C4-2B (cell line): ENCODE data around the gene JAK1.
A peak's percentile ranks its signal among the peaks of the same experiment; 100 is the strongest.

Experiments used
- H3K27ac ChIP-seq: fragments of 450-650 bp; 2 replicates; pipeline ENCODE4 v1.5.1; 2017
- ZFX ChIP-seq: fragments of 450-650 bp; IDR thresholded peaks from 2 replicates; pipeline ENCODE4 v1.6.1; 2017
- TF ChIP-seq, protein P1 (sequence below): fragments of 450-650 bp; conservative IDR thresholded peaks from 2 replicates; pipeline ENCODE4 v1.5.1; 2017; ENCODE audit warnings: mild to moderate bottlenecking

JAK1 gene

GRCh38 chr1:64966158-64966971, at the start of gene JAK1:
JAK1 (minus strand) TSS chr1:64966549; CDS start chr1:64886264, 80,285 bp downstream.
- H3K27ac ChIP-seq = peak within 1 kb of the TSS; percentile 78
- TF ChIP-seq, protein P1, sequence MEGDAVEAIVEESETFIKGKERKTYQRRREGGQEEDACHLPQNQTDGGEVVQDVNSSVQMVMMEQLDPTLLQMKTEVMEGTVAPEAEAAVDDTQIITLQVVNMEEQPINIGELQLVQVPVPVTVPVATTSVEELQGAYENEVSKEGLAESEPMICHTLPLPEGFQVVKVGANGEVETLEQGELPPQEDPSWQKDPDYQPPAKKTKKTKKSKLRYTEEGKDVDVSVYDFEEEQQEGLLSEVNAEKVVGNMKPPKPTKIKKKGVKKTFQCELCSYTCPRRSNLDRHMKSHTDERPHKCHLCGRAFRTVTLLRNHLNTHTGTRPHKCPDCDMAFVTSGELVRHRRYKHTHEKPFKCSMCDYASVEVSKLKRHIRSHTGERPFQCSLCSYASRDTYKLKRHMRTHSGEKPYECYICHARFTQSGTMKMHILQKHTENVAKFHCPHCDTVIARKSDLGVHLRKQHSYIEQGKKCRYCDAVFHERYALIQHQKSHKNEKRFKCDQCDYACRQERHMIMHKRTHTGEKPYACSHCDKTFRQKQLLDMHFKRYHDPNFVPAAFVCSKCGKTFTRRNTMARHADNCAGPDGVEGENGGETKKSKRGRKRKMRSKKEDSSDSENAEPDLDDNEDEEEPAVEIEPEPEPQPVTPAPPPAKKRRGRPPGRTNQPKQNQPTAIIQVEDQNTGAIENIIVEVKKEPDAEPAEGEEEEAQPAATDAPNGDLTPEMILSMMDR = no peak
- TF ChIP-seq ZFX = peak; percentile 89

- TF ChIP-seq, protein P1 = no peak
- TF ChIP-seq ZFX = no peak
Measured at GRCh38 chr1:65014321-65014720, 48.0 kb upstream of the JAK1 start.

DNA sequence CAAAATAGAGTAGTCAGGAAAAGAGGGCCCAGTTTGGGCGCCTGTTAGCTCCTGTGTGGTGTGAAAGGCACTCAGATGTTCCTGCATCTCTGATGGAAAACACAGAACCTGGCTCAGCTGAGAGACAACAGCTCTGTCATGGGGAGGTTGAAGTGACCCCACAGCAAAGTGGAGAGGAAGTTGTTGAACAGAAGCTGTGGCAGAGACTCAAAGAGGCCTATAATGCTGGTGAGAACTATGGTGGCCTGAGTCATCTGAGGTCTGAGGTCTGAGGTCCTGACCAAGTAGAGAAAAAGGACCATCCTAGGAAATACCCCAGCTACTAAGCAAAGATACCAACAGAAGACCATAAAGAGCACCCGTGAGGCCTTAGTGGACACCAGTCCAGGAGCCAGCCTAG, 45.6 kb upstream of the JAK1 start:
- H3K27ac ChIP-seq = no peak overlapping the region
- TF ChIP-seq ZFX = no peak
- TF ChIP-seq, protein P1 = no peak

More at GRCh38 chr1:65014321-65014720, 48.0 kb upstream of the JAK1 start:
- no peak overlapping the region for H3K27ac ChIP-seq

DNA sequence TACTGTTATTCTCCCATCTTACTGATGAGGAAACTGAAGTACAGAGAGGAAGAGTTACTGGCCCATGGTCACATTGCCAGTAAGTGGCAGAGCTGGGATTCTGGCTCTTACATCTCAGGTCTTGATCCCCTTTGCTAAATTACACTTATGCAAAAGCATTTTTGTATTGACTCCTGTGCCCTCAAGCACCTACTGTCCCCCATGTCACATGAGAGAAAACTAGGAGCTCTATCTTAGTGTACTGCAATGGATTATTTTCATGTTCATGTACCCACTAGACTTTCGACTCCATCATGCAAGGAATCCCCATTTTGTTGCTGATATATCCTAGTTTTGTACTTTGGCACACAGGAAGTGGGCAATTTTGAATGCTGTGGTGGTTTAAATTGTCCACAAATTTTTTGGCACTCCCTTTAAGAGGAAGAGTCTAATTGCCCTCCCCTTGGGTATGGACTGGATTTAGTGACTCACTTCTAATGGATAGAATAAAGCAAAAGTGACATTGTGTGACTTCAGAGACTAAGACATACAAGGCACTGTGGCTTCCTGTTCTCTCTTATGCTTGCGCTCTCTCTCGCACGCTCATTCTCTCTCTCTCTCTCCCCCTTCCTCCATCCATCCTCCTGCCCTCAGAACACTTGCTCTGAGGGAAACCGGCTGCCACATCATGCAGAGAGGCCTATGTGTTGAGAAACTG, 43.5 kb upstream of the JAK1 start:
- TF ChIP-seq ZFX = no peak
- TF ChIP-seq, protein P1 = no peak
- no peak overlapping the region for H3K27ac ChIP-seq

GRCh38 chr1:65009176-65009575, 42.8 kb upstream of the JAK1 start:
- H3K27ac ChIP-seq = no peak overlapping the region

DNA sequence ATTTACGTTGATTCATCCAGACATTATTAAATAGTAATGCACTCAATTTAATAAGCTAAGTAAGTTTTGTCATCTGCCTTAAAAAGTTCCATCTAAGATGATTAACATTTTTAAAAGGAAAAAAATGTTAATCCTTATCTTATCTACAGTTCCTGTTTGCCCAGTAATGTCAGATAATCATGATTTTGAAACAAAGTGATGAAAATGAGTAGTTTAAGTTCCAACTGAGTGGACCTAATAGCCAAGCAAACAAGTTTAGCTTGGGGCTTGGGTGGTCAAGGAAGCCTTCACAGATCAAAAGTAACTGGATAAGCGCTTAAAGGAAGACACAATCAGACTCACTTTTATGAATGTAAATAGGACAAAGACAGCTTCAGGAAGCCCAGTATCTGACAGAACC, 40.5 kb upstream of the JAK1 start:
- H3K27ac ChIP-seq = no peak overlapping the region
- no peak for TF ChIP-seq ZFX
- TF ChIP-seq, protein P1 = no peak

More at GRCh38 chr1:65009176-65009575, 42.8 kb upstream of the JAK1 start:
- TF ChIP-seq, protein P1 = no peak
- TF ChIP-seq ZFX = no peak

DNA sequence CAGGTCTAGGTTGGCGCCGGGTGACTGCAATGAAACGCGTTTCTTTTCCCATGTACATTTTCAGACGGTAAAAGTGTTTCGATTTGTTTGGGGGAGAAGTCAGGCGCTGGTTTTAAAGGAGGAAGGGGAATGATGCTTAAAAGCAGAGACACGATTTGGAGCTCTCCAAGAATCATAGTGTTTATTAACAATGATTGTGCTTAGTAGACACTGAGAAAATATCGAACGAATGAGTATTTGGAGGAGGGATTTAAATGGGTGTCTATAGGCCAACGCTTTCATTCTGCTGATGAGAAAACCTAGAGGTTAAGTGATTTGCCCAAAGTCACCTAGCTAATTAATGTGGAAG, 36.9 kb upstream of the JAK1 start:
- TF ChIP-seq, protein P1 = no peak
- TF ChIP-seq ZFX = no peak
- H3K27ac ChIP-seq = no peak overlapping the region; the same call in 1 of the 2 replicates
